ENCODE measurements around the gene BCOR. TPM values are rescaled to one million over a fixed set of nuclear protein-coding genes. Genes with fewer than 3 reads are reported as not detected.

BCOR gene
- total RNA-seq, 4 donors from 2014 or later, result 23.8 to 37.5 (median 31.1) TPM

DNA sequence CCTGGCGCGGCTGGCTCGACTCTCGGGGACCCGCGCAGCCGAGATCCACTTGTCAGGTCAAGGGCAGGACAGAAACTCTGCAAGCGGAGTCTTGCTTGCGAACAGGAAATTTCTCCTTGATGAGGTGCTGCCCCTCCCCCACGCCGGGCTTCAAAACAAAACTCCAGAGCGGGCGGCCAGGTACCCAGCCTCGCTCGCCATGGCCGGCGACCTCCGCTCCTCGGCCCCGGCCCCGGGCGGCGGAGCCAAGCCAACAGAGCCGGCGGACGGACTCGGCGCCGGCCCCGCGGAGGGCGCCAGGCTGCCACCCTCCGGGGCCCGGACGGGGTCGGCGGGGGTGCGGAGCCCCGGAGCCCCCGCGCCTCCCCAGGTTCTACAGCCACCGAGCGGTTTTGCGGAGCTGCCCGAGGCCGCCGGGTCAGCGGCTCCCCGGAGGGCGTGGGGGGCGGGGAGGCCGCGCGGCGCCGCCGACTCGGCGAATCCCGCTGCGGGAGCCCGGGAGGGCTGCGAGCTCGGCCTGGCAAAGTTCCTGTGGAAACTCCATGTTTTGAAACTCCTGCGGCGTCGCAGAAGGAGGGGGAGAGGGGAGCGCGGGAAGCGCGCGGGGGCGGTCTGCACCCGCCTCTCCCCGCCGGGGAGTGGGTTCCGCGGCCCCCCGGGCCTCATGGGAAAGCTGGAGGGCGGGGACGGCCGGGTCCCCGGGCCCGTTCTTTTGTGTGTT lies 11.7 kb upstream of the BCOR start:
- WGBS, 2 donors, result 0 to 4% methylated on average over 14 to 36 of the region's 84 CpGs
- intact Hi-C loops (cut with DNase I; ENCODE audit: low total_unique reads), result loop anchor here (10.0 kb wide), 1 partner anchor 105 kb away; no protein-coding TSS in a partner anchor
- peak overlapping the region; percentile 52 for H3K4me3 ChIP-seq (ENCODE audit: low read depth, poor library complexity, severe bottlenecking)
- DNase-seq (ENCODE audit: low spot score in 2 of 2), result peak in 1 of 2 donors; percentile 92
- TF ChIP-seq, protein P1, sequence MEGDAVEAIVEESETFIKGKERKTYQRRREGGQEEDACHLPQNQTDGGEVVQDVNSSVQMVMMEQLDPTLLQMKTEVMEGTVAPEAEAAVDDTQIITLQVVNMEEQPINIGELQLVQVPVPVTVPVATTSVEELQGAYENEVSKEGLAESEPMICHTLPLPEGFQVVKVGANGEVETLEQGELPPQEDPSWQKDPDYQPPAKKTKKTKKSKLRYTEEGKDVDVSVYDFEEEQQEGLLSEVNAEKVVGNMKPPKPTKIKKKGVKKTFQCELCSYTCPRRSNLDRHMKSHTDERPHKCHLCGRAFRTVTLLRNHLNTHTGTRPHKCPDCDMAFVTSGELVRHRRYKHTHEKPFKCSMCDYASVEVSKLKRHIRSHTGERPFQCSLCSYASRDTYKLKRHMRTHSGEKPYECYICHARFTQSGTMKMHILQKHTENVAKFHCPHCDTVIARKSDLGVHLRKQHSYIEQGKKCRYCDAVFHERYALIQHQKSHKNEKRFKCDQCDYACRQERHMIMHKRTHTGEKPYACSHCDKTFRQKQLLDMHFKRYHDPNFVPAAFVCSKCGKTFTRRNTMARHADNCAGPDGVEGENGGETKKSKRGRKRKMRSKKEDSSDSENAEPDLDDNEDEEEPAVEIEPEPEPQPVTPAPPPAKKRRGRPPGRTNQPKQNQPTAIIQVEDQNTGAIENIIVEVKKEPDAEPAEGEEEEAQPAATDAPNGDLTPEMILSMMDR (IDR thresholded peaks at IDR 0.05), result no peak
- no peak for TF ChIP-seq POLR2A (IDR thresholded peaks at IDR 0.05)

DNA sequence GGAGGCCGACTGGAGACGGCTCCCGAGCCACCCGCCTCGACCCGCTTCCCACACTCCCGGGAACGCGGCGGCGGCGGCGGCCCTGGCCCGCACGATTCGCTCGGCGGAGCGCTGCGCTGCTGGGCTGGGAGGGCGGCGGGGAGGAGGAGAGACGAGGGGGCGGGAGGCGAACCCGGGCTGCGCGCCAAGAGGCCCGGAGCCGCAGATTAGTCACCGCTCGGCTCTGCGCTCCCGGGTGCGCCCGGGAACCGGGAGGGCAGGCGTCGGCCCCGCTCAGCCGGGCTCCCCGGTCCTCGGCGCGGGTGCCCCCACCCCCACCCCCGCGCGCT lies 11.2 kb upstream of the BCOR start:
- H3K4me3 ChIP-seq (ENCODE audit: low read depth, poor library complexity, severe bottlenecking), result peak overlapping the region; percentile 52
- peak; percentile 55 to 95 for DNase-seq (ENCODE audit: low spot score in 2 of 2)
- intact Hi-C loops (cut with DNase I; ENCODE audit: low total_unique reads), result loop anchor here (10.0 kb wide), 1 partner anchor 104 kb away; no protein-coding TSS in a partner anchor
- 0% methylated on average over 30 of the region's 48 CpGs; no CpG with 5 or more reads in 1 of the 2 donors for WGBS, 2 donors
- TF ChIP-seq POLR2A (IDR thresholded peaks at IDR 0.05), result no peak
- TF ChIP-seq, protein P1 (IDR thresholded peaks at IDR 0.05), result no peak

GRCh38 chrX:40108162-40108958 lies 10.6 kb upstream of the BCOR start:
- no peak for TF ChIP-seq POLR2A (IDR thresholded peaks at IDR 0.05)
- TF ChIP-seq, protein P1 (IDR thresholded peaks at IDR 0.05), result no peak
- intact Hi-C loops (cut with DNase I; ENCODE audit: low total_unique reads), result loop anchor here (10.0 kb wide), 1 partner anchor 104 kb away; no protein-coding TSS in a partner anchor
- WGBS, 2 donors, result 10 to 33% methylated on average over 8 to 49 of the region's 66 CpGs
- peak in 1 of 2 donors; percentile 93 for DNase-seq (ENCODE audit: low spot score in 2 of 2)
- H3K4me3 ChIP-seq (ENCODE audit: low read depth, poor library complexity, severe bottlenecking), result no peak overlapping the region

DNA sequence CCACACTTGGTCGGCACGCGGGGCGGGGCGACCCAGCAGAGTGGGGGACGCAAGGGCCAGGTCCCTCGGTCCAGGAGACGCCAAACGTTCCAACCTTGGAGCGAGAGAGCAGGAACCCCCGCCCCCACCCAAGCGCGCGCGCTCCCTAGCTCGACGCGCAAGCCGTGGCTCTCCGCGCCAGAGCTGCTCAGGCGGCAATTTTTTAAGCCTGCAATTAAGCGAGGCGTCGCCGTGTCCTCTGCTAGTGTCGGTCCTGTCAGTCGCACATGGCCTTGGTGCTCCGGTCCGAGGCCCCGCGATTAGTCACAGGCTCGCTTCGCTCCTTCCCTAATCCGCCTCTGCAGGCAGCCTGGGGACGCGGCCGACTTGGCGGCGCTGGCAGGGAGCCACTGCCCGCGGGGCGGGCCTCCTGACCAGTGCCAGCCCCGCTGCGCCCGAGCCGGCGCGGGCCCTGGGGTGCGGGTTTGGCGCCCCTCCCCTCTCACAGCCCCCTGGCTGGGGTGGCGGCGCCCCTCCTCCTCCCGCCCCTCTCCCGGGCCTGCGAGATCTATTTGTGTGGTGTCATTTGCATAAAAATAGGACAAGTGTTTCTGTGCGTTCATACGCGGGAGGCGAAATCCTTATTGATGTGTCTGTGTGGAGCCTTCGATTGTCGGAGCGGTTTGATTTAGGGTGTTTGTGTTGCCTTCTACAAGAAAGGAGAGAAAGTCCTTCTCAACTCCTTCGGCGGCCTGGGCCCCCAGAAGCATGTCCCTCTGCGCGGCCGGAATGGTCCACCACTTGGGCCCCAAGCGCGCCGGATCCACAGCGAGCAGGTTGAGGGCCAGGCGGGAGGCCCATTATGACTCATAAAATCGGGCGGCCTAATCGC lies 9.8 kb upstream of the BCOR start:
- DNase-seq (ENCODE audit: low spot score in 2 of 2), result peak in 1 of 2 donors; percentile 94
- intact Hi-C loops (cut with DNase I; ENCODE audit: low total_unique reads), result loop anchor here (10.0 kb wide), 1 partner anchor 103 kb away; no protein-coding TSS in a partner anchor
- H3K4me3 ChIP-seq (ENCODE audit: low read depth, poor library complexity, severe bottlenecking), result no peak overlapping the region
- WGBS, 2 donors, result 10 to 13% methylated on average over 6 to 61 of the region's 76 CpGs
- no peak for TF ChIP-seq POLR2A (IDR thresholded peaks at IDR 0.05)
- TF ChIP-seq, protein P1 (IDR thresholded peaks at IDR 0.05), result no peak

- no peak for TF ChIP-seq POLR2A (IDR thresholded peaks at IDR 0.05)
- TF ChIP-seq, protein P1 (IDR thresholded peaks at IDR 0.05), result no peak
- WGBS, 2 donors, result 3 to 6% methylated on average over 16 to 36 of the region's 36 CpGs
- no peak overlapping the region for H3K4me3 ChIP-seq (ENCODE audit: low read depth, poor library complexity, severe bottlenecking)
- no peak for DNase-seq (ENCODE audit: low spot score in 2 of 2)
- intact Hi-C loops (cut with DNase I; ENCODE audit: low total_unique reads), result loop anchor here (10.0 kb wide), 1 partner anchor 102 kb away; no protein-coding TSS in a partner anchor
Observed at GRCh38 chrX:40106676-40107290, 9.0 kb upstream of the BCOR start.
